GM19463 (cell line): ENCODE results near the gene LGMN.

Experiments used
- ATAC-seq: cut with Tn5 transposase; IDR thresholded peaks from one replicate; pipeline ENCODE4 v1.9.1; 2021; ENCODE audit warnings: mild to moderate bottlenecking, moderate library complexity; ENCODE audit not compliant: unreplicated experiment

LGMN gene

DNA sequence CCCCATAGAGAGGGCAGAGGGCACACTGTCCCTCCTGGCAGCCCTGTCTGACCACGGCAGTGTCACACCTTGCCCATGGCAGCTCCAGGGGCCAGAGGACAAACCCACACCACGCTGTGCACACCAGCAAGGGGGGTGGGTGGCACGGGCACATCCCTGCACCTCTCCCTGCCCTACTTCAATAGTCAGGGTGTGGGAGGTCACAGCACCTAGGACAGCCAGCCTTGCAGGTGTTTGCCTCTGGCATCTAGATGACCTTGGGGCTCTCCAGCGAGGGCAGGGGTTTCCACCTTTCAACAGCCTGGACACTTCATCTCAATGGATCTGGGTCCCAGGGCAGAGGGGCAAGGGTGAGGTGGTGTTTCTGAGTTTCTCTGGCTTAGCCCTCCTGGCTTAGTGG, 69.2 kb downstream of the LGMN start:
- no peak for ATAC-seq

DNA sequence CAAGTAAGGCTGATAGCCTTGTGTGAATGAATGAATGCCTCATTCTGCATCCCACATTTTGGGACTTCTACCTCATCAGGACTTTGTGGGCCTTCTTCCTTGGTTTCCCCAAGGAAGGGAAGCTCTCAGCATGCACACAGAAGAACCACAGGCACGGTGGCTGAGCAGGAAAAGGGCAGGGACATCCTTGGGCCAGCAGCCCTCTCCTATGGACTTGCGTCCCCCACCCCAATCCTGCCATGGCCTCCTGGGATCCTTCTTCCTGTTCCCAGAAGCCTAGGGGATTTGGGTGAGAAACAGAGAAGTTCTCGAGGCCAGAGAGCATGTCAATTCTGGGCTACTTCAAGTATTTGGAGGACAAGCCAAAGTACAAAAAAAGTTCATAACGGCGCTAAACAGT, 69.7 kb downstream of the LGMN start:
- ATAC-seq = no peak

DNA sequence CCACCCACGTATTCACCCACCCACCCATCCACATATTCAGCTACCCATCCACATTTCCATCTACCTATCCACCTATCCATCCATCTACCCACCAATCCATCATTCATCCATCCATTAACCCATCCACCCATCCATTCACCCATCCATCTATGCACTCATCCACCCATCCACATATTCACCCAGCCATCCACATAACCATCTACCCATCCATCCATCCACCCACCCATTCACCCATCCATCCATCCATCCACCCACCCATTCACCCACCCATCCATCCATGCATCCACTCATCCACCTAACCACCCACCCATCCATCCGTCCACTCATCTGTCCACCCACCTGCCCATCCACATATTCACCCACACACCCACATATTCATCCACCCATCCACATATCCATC, 70.5 kb downstream of the LGMN start:
- no peak for ATAC-seq

- peak; percentile 73 for ATAC-seq
Measured at GRCh38 chr14:92677087-92677668, 71.2 kb downstream of the LGMN start.

GRCh38 chr14:92676403-92677086, 71.9 kb downstream of the LGMN start:
- no peak for ATAC-seq

DNA sequence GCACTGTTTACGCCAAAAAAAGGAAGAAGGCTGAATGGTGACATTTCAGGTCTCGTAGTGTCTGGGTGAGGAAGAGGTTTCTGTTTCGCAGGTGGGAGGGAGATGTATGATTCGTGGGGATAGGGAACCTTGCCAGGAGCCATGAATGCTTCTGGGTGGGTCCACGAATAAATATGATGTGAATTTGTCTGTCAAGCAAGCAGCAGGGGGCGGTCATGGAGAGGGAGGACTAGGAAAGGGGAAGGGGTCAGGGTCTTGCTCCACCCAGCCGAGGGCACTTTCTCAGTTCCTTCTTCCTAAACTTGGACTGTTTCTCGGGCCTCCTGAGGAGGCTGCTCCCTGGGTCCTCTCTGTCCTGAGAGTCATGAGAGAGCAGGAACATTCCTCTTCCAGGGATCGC, 72.5 kb downstream of the LGMN start:
- no peak for ATAC-seq

GRCh38 chr14:92675421-92675820, 73.0 kb downstream of the LGMN start:
- ATAC-seq = no peak

DNA sequence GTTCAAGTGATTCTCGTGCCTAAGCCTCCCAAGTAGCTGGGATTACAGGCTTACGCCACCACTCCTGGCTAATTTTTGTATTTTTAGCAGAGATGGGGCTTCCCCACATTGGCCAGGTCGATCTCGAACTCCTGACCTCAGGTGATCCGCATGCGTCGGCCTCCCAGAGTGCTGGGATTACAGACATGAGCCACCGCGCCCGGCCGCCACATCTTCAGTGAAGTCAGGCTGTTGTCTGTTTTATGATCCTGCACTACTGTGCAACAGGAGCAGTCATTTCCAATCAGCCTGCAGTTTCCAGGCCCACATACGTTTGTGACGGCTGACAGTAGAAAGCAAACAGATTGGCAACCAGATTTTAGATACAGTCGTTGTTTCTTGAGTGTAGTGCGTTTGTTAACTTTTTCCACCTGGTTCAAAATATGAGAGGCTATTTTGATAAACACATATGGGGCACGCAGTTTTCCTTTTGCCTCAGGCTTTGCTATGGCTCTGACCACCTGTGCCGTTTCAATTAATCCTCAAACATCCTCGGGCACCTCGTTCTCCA, 74.8 kb downstream of the LGMN start:
- ATAC-seq = no peak

- no peak for ATAC-seq
Measured at GRCh38 chr14:92670643-92671366, 77.6 kb downstream of the LGMN start.

GRCh38 chr14:92670160-92670559, 78.3 kb downstream of the LGMN start:
- ATAC-seq = peak; percentile 44

- peak; percentile 37 for ATAC-seq
Measured at GRCh38 chr14:92668276-92668973, 80.0 kb downstream of the LGMN start.

DNA sequence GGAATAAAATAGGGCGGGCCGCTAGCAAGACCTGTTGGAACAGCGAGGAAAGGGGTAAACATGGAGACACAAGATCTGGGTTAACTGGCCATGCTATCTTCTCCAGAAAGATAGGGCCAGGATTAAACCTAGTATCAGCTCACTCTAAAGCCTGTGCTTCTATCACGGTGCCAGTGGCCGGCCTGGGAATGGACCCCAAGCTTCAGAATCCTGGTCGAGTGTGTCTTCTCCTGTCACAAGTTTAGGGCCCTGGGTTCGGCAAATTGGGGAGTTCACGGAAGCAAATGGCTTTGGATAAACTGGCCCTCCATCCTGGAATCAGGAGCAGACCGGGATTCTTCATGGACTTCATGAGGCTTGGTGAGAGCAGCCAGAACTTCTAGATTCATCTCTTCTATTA, 82.2 kb downstream of the LGMN start:
- ATAC-seq = no peak

DNA sequence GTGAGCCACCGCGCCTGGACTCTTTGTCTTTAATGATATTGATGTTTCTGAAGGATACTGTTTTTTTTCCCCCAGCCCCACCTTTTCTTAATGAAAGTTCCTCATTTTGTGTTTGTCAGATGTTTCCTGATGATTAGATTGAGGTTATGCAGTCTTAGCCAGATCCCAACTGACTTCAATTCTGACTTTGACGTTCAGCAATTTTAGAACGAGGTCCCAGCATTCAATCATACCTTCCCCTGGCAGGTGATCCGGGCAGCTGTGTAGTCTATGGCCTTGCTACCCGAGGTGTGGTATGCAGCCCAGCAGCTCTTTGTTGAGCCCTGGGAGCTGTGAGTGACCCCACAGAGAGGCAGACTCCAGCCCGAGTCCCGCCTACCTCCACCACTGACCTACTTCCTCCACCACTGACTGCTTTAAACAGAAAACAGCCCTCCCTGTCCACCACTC, 82.7 kb downstream of the LGMN start:
- ATAC-seq = no peak

- no peak for ATAC-seq
Measured at GRCh38 chr14:92663049-92663448, 85.4 kb downstream of the LGMN start.

DNA sequence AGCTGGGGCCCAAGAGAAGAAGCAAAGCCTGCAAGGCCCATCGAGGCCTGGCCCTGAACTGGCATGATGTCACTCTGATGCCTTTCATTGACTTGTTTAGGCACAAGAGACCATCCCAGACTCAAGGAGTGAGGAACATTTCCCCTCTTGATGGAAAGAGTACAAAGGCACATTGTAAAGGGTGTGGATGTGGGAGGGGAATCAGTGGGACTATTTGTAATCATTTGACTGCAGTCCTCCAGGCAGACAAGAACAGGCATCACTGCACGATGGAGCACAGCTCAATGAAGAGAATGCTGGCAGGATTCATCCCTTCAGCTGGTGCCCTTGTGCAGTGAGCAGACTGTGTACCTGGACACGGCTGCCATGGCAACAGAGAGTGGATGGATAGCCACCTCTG, 87.9 kb downstream of the LGMN start:
- no peak for ATAC-seq

- ATAC-seq = no peak
Measured at GRCh38 chr14:92659765-92660561, 88.5 kb downstream of the LGMN start.

DNA sequence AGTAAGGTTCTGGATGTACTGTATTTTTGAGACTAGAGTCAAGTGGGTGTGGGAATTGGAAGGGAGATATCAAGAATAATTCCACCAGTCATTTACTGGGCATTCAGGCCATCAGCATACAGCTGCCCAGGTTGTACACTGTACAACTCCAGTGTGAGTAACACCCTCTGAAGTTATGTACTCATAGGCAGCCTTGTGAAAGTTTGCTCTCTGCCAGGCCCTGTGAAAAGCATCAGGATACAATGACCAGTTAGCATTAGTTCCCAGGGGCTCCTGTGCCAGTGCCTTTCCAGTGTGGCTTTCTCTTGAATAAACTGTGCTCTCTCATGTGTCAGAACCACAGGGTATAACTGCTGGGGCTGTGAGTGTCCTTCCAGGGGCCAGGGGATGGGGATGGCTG, 89.7 kb downstream of the LGMN start:
- ATAC-seq = no peak

DNA sequence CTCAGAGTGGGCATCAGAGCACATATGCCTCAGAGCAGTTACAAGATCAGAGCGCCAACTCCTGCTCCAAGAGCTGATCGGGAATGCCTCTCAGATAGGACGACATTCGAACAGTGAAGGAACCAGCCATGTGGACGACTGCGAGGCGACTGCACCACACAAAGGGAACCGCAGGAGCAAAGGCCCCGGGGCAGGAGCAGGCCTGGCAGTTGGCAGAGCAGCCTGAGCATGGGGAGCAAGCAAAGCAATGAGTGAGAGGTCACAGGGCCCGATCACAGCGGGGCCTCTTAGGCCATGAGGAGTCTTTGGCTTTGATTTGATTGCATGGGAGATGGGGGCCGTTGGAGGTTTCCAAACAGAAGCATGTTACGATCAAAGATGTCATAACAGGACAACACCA, 90.3 kb downstream of the LGMN start:
- ATAC-seq = no peak

- ATAC-seq = no peak
Measured at GRCh38 chr14:92657457-92658142, 90.8 kb downstream of the LGMN start.
